ENCODE measurements around the gene APP. TPM values are rescaled to one million over a fixed set of nuclear protein-coding genes. Genes with fewer than 3 reads are reported as not detected.

APP gene
- total and polyA plus RNA-seq, 12 donors = 106 to 434 (median 389) TPM

DNA sequence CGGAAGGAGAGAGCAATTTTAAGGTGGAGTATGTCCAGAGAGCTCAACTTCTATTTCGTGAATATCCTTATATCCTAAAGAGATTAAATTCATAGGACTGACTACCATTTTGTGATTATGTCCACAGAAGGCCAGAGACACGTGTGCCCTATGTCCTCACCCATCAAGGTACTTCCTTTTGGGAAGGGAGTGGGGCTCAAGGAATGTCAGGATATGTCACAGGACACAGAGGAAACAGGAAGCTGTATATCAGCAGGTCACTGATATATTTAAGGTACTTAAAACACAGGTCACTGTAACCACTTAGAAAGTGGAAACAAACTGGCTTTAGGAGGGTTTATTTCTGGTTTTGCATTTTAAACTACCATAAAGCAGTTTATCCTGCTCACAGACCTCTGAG, 184.6 kb downstream of the APP start:
- peak overlapping the region in 4 of 10 donors; percentile 5 to 36 (median 8) for H3K27ac ChIP-seq
- H3K9me3 ChIP-seq = no peaks in the 10 kb centered on the region
- intact Hi-C loops (cut with DNase I) = loop anchor here in 1 of 10 donors (10.0 kb wide), 1 partner anchor 179 kb away; no protein-coding TSS in a partner anchor
- no peaks in the 10 kb centered on the region for H3K27me3 ChIP-seq
- H3K4me3 ChIP-seq = no peak overlapping the region
- TF ChIP-seq, protein P1, sequence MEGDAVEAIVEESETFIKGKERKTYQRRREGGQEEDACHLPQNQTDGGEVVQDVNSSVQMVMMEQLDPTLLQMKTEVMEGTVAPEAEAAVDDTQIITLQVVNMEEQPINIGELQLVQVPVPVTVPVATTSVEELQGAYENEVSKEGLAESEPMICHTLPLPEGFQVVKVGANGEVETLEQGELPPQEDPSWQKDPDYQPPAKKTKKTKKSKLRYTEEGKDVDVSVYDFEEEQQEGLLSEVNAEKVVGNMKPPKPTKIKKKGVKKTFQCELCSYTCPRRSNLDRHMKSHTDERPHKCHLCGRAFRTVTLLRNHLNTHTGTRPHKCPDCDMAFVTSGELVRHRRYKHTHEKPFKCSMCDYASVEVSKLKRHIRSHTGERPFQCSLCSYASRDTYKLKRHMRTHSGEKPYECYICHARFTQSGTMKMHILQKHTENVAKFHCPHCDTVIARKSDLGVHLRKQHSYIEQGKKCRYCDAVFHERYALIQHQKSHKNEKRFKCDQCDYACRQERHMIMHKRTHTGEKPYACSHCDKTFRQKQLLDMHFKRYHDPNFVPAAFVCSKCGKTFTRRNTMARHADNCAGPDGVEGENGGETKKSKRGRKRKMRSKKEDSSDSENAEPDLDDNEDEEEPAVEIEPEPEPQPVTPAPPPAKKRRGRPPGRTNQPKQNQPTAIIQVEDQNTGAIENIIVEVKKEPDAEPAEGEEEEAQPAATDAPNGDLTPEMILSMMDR (IDR thresholded peaks at IDR 0.05) = no peak
- H3K4me1 ChIP-seq = peaks cover 0 to 44% (median 31%) of the 10 kb centered on the region in 9 donors
- 59 to 67% methylated on average over 3 of the region's 3 CpGs for WGBS, 2 donors
- peaks cover 0 to 34% (median 6%) of the 10 kb centered on the region in 9 donors for H3K36me3 ChIP-seq
- DNase-seq (no peak), ATAC-seq (peak in 1 of 8 donors; percentile 30)

DNA sequence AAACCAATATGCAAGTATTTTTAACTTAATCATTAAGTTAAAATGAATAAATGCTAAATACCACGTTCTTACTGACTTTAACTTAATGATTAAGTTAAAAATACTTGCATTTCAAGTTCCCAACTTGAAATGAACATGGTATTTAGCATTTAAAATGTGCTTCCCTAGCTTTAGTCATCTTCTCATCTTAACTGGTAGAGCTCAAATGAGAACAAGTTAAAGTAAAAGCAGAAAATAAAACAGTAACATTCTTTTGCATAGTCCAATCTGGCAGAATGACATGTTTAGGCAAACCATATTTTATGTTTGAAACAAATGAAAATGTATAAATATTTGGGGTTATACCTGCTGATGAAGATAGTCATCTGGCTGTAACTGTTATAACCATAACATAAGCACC, 186.0 kb downstream of the APP start:
- intact Hi-C loops (cut with DNase I) = loop anchor here in 2 of 10 donors (5.0 to 10.0 kb wide), 3 partner anchors 57 to 183 kb away; no protein-coding TSS in a partner anchor
- Histone ChIP-seq H3K27ac (peak overlapping the region in 7 of 10 donors; percentile 35 to 67 (median 55)), H3K36me3 (peaks cover 0 to 46% (median 6%) of the 10 kb centered on the region in 9 donors), H3K4me1 (peaks cover 0 to 49% (median 31%) of the 10 kb centered on the region in 9 donors), H3K27me3 (no peaks in the 10 kb centered on the region), H3K9me3 (no peaks in the 10 kb centered on the region), H3K4me3 (no peak overlapping the region)
- no peak for ATAC-seq
- WGBS, 2 donors = 85 to 86% methylated on average over 1 of the region's 1 CpG
- TF ChIP-seq, protein P1 (IDR thresholded peaks at IDR 0.05) = no peak
- DNase-seq = no peak

DNA sequence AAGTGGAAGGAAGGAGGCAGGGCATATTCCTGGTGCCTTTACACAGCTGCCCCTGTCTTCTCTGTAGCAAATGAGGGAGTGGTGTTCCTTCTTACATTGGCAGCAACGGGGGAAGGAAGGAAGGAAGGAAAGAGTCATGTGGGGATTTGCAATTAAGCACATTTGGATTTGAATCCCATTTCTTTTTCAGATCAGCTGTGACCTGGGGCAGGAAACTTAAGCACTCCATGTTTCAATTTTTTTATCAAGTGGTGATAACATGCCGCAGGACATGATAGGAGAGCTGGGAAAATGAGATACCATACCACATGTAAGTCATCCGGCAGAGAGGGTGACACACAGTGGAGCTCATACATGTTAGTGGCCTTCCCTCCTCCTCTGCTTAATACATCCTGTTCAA, 186.8 kb downstream of the APP start:
- intact Hi-C loops (cut with DNase I) = loop anchor here in 2 of 10 donors (5.0 to 10.0 kb wide), 3 partner anchors 56 to 184 kb away; no protein-coding TSS in a partner anchor
- H3K4me3 ChIP-seq = peak overlapping the region in 2 of 10 donors; percentile 6 to 14
- DNase-seq (peak in 1 of 2 donors; percentile 34), ATAC-seq (peak; percentile 67 to 94 (median 88))
- H3K36me3 ChIP-seq = peaks cover 0 to 50% (median 7%) of the 10 kb centered on the region in 9 donors
- no peaks in the 10 kb centered on the region for H3K9me3 ChIP-seq
- no peaks in the 10 kb centered on the region for H3K27me3 ChIP-seq
- peaks cover 0 to 49% (median 31%) of the 10 kb centered on the region in 9 donors for H3K4me1 ChIP-seq
- peak overlapping the region in 8 of 10 donors; percentile 9 to 67 (median 53) for H3K27ac ChIP-seq
- TF ChIP-seq, protein P1 (IDR thresholded peaks at IDR 0.05) = no peak
- WGBS, 2 donors = 10 to 13% methylated on average over 3 of the region's 3 CpGs

DNA sequence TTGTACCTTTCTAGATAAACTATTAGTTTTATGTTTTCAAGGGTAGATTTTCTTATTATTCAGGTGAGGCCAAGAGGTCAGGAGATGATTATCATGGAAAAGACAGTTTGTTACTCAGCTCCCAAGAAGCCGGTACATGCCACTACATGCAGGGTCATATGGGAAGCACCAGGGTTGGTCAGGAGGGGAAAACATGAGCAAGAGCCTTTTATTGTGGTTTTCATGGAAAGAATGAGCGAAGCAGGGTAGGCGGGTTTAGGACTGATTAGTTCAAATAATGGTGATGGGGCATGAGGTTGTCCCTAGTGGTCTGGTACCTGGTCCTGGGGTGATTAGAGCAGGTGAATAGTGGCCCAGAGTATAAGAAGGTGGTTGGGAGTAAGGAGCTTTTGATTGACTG, 189.9 kb downstream of the APP start:
- Histone ChIP-seq H3K4me1 (peaks cover 0 to 41% (median 24%) of the 10 kb centered on the region in 9 donors), H3K27me3 (no peaks in the 10 kb centered on the region), H3K4me3 (no peak overlapping the region), H3K36me3 (peaks cover 0 to 69% (median 13%) of the 10 kb centered on the region in 9 donors), H3K27ac (no peak overlapping the region), H3K9me3 (no peaks in the 10 kb centered on the region)
- WGBS, 2 donors = 96 to 99% methylated on average over 3 of the region's 3 CpGs
- no peak for DNase-seq
- ATAC-seq = no peak
- intact Hi-C loops (cut with DNase I) = loop anchor here in 2 of 10 donors (5.0 to 10.0 kb wide), 3 partner anchors 53 to 187 kb away; no protein-coding TSS in a partner anchor
- TF ChIP-seq, protein P1 (IDR thresholded peaks at IDR 0.05) = no peak
